Adipose tissue (tissue), 3 donors: ENCODE data around the gene CFAP44. TPM values are rescaled to one million over a fixed set of nuclear protein-coding genes. Genes with fewer than 3 reads are reported as not detected.
"Not testable (repeated sequence)": the region's sequence is repeated elsewhere in the genome, so short reads cannot be mapped to it uniquely, and the experiment has no call there.

Experiments used
- H3K27ac ChIP-seq: one replicate; pipeline ENCODE4 v1.5.1; 2013; ENCODE audit warnings: low read depth, low read length
- WGBS, 3 donors: extraction: QIAGEN DNeasy Blood & Tissue Kit; methylation state at CpG; one replicate each; pipeline ENCODE4 v1.1.7; 2013; 5-methylcytosine and 5-hydroxymethylcytosine counted together
- polyA plus RNA-seq, 3 donors: library from polyadenylated mRNA; stranded (reverse); fragments of 200-250 nt; gene quantifications; one replicate each; pipeline ENCODE4 v1.2.3, GENCODE V29; 2013
- donor health status: healthy with polysubstance abuse.
- donor health status: Bipolar disorder and iron deficiency.
- donor health status: healthy.

Gene CFAP44
- 1 to 10 TPM; 1.3 to 2.6 (median 2.0) TPM for polyA plus RNA-seq

GRCh38 chr3:113441051-113441770 is at the start of gene CFAP44:
Gene CFAP44 (minus strand): TSS chr3:113441493. CDS start chr3:113433664, 7,829 bp downstream.
- WGBS, 3 donors, result 34 to 43% (median 42%) methylated on average over 42 to 44 of the region's 44 CpGs
- no peak within 1 kb of the TSS for H3K27ac ChIP-seq

- 85 to 95% (median 90%) methylated on average over 8 of the region's 8 CpGs for whole genome bisulfite sequencing, 3 donors
- H3K27ac ChIP-seq, result no peak overlapping the region
Measured at GRCh38 chr3:113485161-113485609, 43.9 kb upstream of the CFAP44 start.

- H3K27ac ChIP-seq, result no peak overlapping the region
- WGBS, 3 donors, result 61 to 90% (median 87%) methylated on average over 2 of the region's 2 CpGs
Measured at GRCh38 chr3:113468539-113468938, 27.2 kb upstream of the CFAP44 start.

- H3K27ac ChIP-seq, result no peak overlapping the region
Measured at GRCh38 chr3:113461488-113461887, 20.2 kb upstream of the CFAP44 start.

- not testable (repeated sequence) for H3K27ac ChIP-seq
- 97 to 98% (median 98%) methylated on average over 14 to 23 of the region's 27 CpGs for WGBS, 3 donors
Measured at GRCh38 chr3:113458554-113458953, 17.3 kb upstream of the CFAP44 start.

GRCh38 chr3:113455446-113455845 is 14.2 kb upstream of the CFAP44 start:
- H3K27ac ChIP-seq, result no peak overlapping the region

GRCh38 chr3:113454630-113455029 is 13.3 kb upstream of the CFAP44 start:
- WGBS, 3 donors, result 84 to 86% (median 85%) methylated on average over 3 of the region's 3 CpGs
- no peak overlapping the region for H3K27ac ChIP-seq

- H3K27ac ChIP-seq, result no peak overlapping the region
- 86 to 94% (median 91%) methylated on average over 6 of the region's 6 CpGs for WGBS, 3 donors
Measured at GRCh38 chr3:113454057-113454456, 12.8 kb upstream of the CFAP44 start.

- WGBS, 3 donors, result 94 to 95% (median 94%) methylated on average over 1 of the region's 1 CpG
- H3K27ac ChIP-seq, result no peak overlapping the region
Measured at GRCh38 chr3:113450911-113451310, 9.6 kb upstream of the CFAP44 start.

GRCh38 chr3:113439606-113440005 is 1.7 kb downstream of the CFAP44 start:
- 89 to 95% (median 95%) methylated on average over 3 of the region's 3 CpGs for WGBS, 3 donors
- no peak overlapping the region for H3K27ac ChIP-seq

GRCh38 chr3:113438224-113438623 is 3.1 kb downstream of the CFAP44 start:
- H3K27ac ChIP-seq, result no peak overlapping the region

- no peak overlapping the region for H3K27ac ChIP-seq
- WGBS, 3 donors, result 77 to 95% (median 78%) methylated on average over 3 of the region's 3 CpGs
Measured at GRCh38 chr3:113437411-113437810, 3.9 kb downstream of the CFAP44 start.

GRCh38 chr3:113436809-113437208 is 4.5 kb downstream of the CFAP44 start:
- 83 to 92% (median 85%) methylated on average over 1 of the region's 1 CpG for WGBS, 3 donors
- H3K27ac ChIP-seq, result no peak overlapping the region

GRCh38 chr3:113431811-113432210 is 9.5 kb downstream of the CFAP44 start:
- no peak overlapping the region for H3K27ac ChIP-seq
- 72 to 80% (median 76%) methylated on average over 2 of the region's 2 CpGs for WGBS, 3 donors

- WGBS, 3 donors, result 96 to 100% (median 100%) methylated on average over 1 of the region's 1 CpG
Measured at GRCh38 chr3:113428581-113428980, 12.7 kb downstream of the CFAP44 start.

GRCh38 chr3:113423699-113424098 is 17.6 kb downstream of the CFAP44 start:
- WGBS, 3 donors, result 42 to 84% (median 47%) methylated on average over 4 of the region's 4 CpGs
- no peak overlapping the region for H3K27ac ChIP-seq

More at GRCh38 chr3:113428581-113428980, 12.7 kb downstream of the CFAP44 start:
- H3K27ac ChIP-seq, result no peak overlapping the region

GRCh38 chr3:113421082-113421481 is 20.2 kb downstream of the CFAP44 start:
- WGBS, 3 donors, result 92 to 95% (median 94%) methylated on average over 3 of the region's 3 CpGs
- no peak overlapping the region for H3K27ac ChIP-seq

GRCh38 chr3:113409676-113410075 is 31.6 kb downstream of the CFAP44 start:
- WGBS, 3 donors, result 79 to 93% (median 92%) methylated on average over 5 of the region's 5 CpGs
- H3K27ac ChIP-seq, result no peak overlapping the region

GRCh38 chr3:113405180-113405579 is 36.1 kb downstream of the CFAP44 start:
- no peak overlapping the region for H3K27ac ChIP-seq
- 66 to 69% (median 68%) methylated on average over 1 of the region's 1 CpG for WGBS, 3 donors

- no peak overlapping the region for H3K27ac ChIP-seq
- 90 to 100% (median 100%) methylated on average over 1 of the region's 1 CpG for WGBS, 3 donors
Measured at GRCh38 chr3:113404637-113405036, 36.7 kb downstream of the CFAP44 start.
